GM12873 (cell line): ENCODE measurements around the gene ST3GAL3.

Source experiments
- TF ChIP-seq, protein P1 (sequence below): IDR thresholded peaks from 2 replicates; pipeline ENCODE4 v1.5.1; 2012; ENCODE audit warnings: low read depth, mild to moderate bottlenecking, moderate library complexity, low read length, control low read depth; ENCODE audit not compliant: insufficient read depth; ENCODE audit errors: missing control alignments

ST3GAL3 gene

DNA sequence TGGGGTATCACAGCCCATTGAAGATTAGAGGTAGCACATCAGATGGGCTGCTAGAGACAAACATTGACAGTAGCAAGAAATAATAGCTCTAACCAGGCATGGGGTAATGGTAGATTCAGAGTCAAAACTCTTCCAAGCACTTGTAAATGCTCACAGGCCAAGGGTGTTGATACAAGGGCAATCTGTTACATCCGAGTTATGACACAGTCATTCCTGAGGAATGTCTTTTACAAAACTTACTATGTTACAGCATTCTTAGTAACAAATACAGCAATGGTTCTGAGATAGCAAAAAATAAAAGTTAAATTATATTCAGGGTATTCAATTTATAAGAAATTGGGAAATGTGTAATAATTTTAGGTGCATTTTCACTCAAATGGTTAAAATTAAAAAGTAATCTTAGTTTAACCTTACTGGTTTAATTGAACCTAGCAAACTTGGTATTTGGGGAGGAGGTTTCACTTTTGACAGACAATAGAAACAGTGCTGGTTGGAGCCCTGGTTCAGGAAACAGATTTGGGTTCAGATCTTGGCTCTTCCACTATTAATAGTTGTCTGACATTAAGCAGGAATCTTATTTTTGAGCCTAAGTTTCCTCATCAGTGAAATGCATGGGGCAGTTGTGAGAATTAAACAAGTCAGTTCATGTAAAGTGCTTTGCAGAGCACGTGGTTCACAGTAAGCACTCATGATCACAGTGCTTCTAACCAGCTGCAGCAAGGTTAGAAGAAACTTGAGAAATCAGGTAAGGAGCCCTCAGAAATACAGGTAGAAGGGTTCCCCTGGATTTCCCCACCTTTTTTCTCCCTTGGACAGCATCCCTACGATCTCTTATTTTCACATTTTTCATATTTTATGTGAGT is 4.4 kb downstream of the ST3GAL3 start:
- TF ChIP-seq, protein P1, sequence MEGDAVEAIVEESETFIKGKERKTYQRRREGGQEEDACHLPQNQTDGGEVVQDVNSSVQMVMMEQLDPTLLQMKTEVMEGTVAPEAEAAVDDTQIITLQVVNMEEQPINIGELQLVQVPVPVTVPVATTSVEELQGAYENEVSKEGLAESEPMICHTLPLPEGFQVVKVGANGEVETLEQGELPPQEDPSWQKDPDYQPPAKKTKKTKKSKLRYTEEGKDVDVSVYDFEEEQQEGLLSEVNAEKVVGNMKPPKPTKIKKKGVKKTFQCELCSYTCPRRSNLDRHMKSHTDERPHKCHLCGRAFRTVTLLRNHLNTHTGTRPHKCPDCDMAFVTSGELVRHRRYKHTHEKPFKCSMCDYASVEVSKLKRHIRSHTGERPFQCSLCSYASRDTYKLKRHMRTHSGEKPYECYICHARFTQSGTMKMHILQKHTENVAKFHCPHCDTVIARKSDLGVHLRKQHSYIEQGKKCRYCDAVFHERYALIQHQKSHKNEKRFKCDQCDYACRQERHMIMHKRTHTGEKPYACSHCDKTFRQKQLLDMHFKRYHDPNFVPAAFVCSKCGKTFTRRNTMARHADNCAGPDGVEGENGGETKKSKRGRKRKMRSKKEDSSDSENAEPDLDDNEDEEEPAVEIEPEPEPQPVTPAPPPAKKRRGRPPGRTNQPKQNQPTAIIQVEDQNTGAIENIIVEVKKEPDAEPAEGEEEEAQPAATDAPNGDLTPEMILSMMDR, result no peak

DNA sequence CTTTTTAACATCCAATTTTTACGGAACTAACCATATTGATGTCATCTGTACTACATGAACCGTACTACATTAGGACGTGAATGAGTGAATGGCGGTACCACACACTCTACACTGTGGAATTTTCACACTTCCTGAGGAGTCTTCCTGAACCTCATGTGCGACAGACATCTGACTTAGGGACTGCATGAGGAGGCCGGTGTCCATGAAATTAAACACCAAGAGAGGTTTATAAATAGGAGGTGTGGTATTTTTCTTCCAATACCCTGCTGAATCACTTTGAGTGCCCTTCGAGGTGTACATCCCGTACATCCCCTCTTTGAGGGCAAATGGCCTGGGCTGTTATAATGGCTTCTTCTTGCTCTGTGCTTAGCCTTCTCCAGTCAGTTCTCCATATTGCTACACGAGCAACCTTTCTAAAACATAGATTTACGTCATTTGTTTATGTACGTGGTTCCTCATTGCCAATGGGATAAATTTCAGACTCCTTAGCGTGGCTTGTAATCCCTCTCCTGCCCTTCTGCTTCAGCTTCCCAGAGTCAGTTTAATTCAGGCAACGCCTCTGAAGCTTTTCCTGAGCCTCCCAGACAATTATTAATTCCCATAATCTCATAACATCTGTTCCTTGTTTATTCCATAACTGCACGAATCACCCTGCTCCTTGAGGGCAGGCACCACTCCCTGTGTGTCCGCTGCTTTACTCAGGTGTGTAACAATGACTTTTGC is 9.4 kb downstream of the ST3GAL3 start:
- TF ChIP-seq, protein P1, result no peak

DNA sequence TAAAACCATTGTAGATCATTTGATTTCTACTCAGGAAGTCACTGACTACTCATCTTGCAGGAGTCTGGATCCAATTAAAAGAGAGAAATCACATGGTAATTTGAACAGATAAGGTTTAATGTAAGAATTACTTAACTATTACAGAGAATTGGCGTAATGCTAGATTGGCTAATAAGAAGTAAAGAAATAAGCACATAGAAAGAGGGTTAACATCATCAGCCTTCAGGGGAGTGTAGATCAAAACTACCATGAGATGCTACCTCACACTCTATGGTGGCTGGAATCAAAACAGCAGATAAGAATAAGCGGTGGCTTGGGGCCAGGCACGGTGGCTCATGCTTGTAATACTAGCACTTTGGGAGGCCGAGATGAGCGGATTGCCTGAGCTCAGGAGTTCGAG is 11.7 kb downstream of the ST3GAL3 start:
- TF ChIP-seq, protein P1, result no peak

DNA sequence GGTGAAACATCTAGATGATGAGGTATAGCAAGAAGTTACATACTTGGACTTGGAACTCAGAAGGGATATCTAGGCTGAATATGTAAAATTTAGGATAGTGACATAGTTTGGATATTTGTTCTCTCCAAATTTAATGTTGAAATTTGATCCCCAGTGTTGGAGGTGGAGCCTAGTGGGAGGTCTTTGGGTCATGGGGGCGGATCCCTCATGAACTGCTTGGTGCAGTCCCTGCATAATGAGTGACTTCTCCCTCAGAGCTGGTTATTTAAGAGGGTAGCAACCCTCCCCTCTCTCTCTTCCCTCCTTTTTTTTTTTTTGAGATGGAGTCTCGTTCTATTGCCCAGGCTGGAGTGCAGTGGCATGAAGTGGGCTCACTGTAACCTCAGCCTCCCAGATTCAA is 15.5 kb downstream of the ST3GAL3 start:
- TF ChIP-seq, protein P1, result no peak

GRCh38 chr1:43729816-43730463 is 22.6 kb downstream of the ST3GAL3 start:
- TF ChIP-seq, protein P1, result no peak

DNA sequence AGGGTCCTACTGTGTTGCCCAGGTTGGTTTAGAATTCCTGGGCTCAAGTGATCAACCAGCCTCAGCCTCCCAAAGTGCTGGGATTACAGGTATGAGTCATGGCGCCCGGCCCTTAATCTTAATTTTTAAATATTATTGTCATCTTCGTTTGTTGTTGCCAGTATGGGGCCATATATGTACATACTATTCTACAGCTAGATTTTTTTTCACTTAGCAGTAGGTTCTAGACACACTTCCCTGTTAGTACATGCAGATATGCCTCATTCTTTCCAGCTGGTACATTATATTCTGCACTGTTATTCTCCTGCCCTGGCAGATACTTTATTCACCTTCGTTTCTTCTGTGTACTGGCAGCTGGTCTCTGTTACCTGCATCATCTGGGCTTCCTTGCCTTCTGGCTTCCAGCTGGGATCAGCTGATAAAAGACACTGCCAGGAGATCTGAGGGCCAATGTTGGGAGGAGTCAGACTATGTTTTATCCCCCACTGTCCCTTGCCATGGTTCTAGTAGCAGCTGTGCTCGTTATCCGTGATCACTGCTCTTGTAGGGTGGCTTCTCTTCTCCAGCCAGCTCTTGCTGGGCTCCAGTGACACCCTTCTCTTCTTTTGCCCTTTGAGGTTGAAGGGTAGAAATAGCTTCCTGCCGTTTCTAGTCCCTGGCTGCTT is 24.7 kb downstream of the ST3GAL3 start:
- TF ChIP-seq, protein P1, result no peak
